Naive thymus-derived CD8-positive, alpha-beta T cell (primary cell): ENCODE results near the gene DGKB. TPM values are rescaled to one million over a fixed set of nuclear protein-coding genes. Genes with fewer than 3 reads are reported as not detected.

Source experiments
- ATAC-seq, 2 donors: fragments of 150-1000 bp; cut with Tn5 transposase in 1 of 2; sonication (Bioruptor Pico), chemical (Tn5 transposase) in 1 of 2; 1 replicate in 1 of 2; 2 replicates in 1 of 2; pipeline ENCODE4 v1.10.0; 2021; ENCODE audit warnings: mild to moderate bottlenecking in 2 of 2, moderate library complexity in 2 of 2
- POLR2A ChIA-PET: fragments of 350-600 bp; sonication (Branson Sonifier 250); formaldehyde crosslinking; loops from one replicate; lab custom pipeline; 2021; ENCODE audit warnings: antibody characterized with exemption; lab: Charles Lee
- DNase-seq, 10 donors: peaks; one replicate each; pipeline versions ENCODE4 v3.0.0 to v3.0.0-alpha.2; 2020 to 2022
- H3K27ac Mint-ChIP-seq, 10 donors: one replicate each; pipeline ENCODE4 v1.8.0; 2020 to 2022; ENCODE audit warnings: mild to moderate bottlenecking in 10 of 10, mixed read lengths in 10 of 10, moderate library complexity in 4 of 10, inconsistent platforms in 1 of 10
- H3K27me3 Mint-ChIP-seq, 5 donors: one replicate each; pipeline ENCODE4 v1.8.0; 2021 to 2022; ENCODE audit warnings: mixed read lengths in 5 of 5
- H3K36me3 Mint-ChIP-seq, 3 donors: one replicate each; pipeline ENCODE4 v1.8.0; 2020 to 2022; ENCODE audit warnings: mixed read lengths in 3 of 3, mild to moderate bottlenecking in 2 of 3, inconsistent platforms in 1 of 3
- H3K4me1 Mint-ChIP-seq, 4 donors: one replicate each; pipeline ENCODE4 v1.8.0; 2021 to 2022; ENCODE audit warnings: mixed read lengths in 4 of 4
- H3K4me3 Mint-ChIP-seq, 10 donors: one replicate each; pipeline ENCODE4 v1.8.0; 2020 to 2022; ENCODE audit warnings: mild to moderate bottlenecking in 10 of 10, mixed read lengths in 10 of 10, moderate library complexity in 6 of 10, inconsistent platforms in 1 of 10
- H3K9me3 Mint-ChIP-seq, 9 donors: one replicate each; pipeline ENCODE4 v1.8.0; 2020 to 2022; ENCODE audit warnings: mixed read lengths in 9 of 9, mild to moderate bottlenecking in 3 of 9, inconsistent platforms in 1 of 9, moderate library complexity in 1 of 9
- polyA plus RNA-seq, 3 donors: library from polyadenylated mRNA; unstranded; fragments of 300-500 nt; fragmentation: Illumina TruSeq; gene quantifications; one replicate each; pipeline ENCODE4 v1.2.3, GENCODE V29; 2021
- total RNA-seq, 8 experiments: library from RNA in 2 of 8; stranded (reverse) in 2 of 8; gene quantifications; one replicate each; pipeline ENCODE4 v1.2.3 and lab custom pipeline; 2021 to 2026

DGKB gene
- total and polyA plus RNA-seq, 5 experiments from 2014 or later = not detected

- POLR2A ChIA-PET = no interaction called here
- H3K4me3 Mint-ChIP-seq = no peak overlapping the region
Measured at GRCh38 chr7:14762561-14762960, 140.0 kb downstream of the DGKB start.

GRCh38 chr7:14761510-14762296 is 140.8 kb downstream of the DGKB start:
- Mint-ChIP-seq H3K4me1 (no peaks in the 10 kb centered on the region), H3K9me3 (peaks cover 0 to 10% (median 0%) of the 10 kb centered on the region in 9 donors), H3K36me3 (no peaks in the 10 kb centered on the region), H3K4me3 (no peak overlapping the region), H3K27ac (no peak overlapping the region), H3K27me3 (no peaks in the 10 kb centered on the region)
- no peak for ATAC-seq
- DNase-seq = no peak
- POLR2A ChIA-PET = no interaction called here

More at GRCh38 chr7:14762561-14762960, 140.0 kb downstream of the DGKB start:
- DNase-seq (no peak), ATAC-seq (no peak)
- peaks cover 0 to 10% (median 0%) of the 10 kb centered on the region in 9 donors for H3K9me3 Mint-ChIP-seq
- H3K27ac Mint-ChIP-seq = no peak overlapping the region
- H3K36me3 Mint-ChIP-seq = no peaks in the 10 kb centered on the region
- no peaks in the 10 kb centered on the region for H3K27me3 Mint-ChIP-seq
- no peaks in the 10 kb centered on the region for H3K4me1 Mint-ChIP-seq

GRCh38 chr7:14760730-14761478 is 141.6 kb downstream of the DGKB start:
- no peaks in the 10 kb centered on the region for H3K4me1 Mint-ChIP-seq
- POLR2A ChIA-PET = no interaction called here
- peaks cover 0 to 5% (median 0%) of the 10 kb centered on the region in 9 donors for H3K9me3 Mint-ChIP-seq
- no peak for DNase-seq
- H3K27me3 Mint-ChIP-seq = no peaks in the 10 kb centered on the region
- no peaks in the 10 kb centered on the region for H3K36me3 Mint-ChIP-seq
- ATAC-seq = no peak
- H3K27ac Mint-ChIP-seq = no peak overlapping the region
- H3K4me3 Mint-ChIP-seq = no peak overlapping the region

GRCh38 chr7:14759785-14760184 is 142.8 kb downstream of the DGKB start:
- H3K36me3 Mint-ChIP-seq = no peaks in the 10 kb centered on the region
- DNase-seq (no peak), ATAC-seq (no peak)
- H3K4me3 Mint-ChIP-seq = no peak overlapping the region
- no peaks in the 10 kb centered on the region for H3K4me1 Mint-ChIP-seq
- POLR2A ChIA-PET = no interaction called here
- H3K9me3 Mint-ChIP-seq = peaks cover 0 to 5% (median 0%) of the 10 kb centered on the region in 9 donors
- no peak overlapping the region for H3K27ac Mint-ChIP-seq
- no peaks in the 10 kb centered on the region for H3K27me3 Mint-ChIP-seq

GRCh38 chr7:14754631-14755030 is 147.9 kb downstream of the DGKB start:
- no peak for ATAC-seq
- no peak for DNase-seq
- no peaks in the 10 kb centered on the region for H3K4me1 Mint-ChIP-seq
- H3K36me3 Mint-ChIP-seq = no peaks in the 10 kb centered on the region
- POLR2A ChIA-PET = no interaction called here
- no peaks in the 10 kb centered on the region for H3K27me3 Mint-ChIP-seq
- no peak overlapping the region for H3K27ac Mint-ChIP-seq
- H3K4me3 Mint-ChIP-seq = no peak overlapping the region
- H3K9me3 Mint-ChIP-seq = peaks cover 0 to 5% (median 0%) of the 10 kb centered on the region in 9 donors

- Mint-ChIP-seq H3K9me3 (peaks cover 0 to 5% (median 0%) of the 10 kb centered on the region in 9 donors), H3K27ac (no peak overlapping the region), H3K36me3 (no peaks in the 10 kb centered on the region), H3K4me1 (no peaks in the 10 kb centered on the region), H3K27me3 (no peaks in the 10 kb centered on the region), H3K4me3 (no peak overlapping the region)
- no peak for ATAC-seq
- DNase-seq = no peak
- POLR2A ChIA-PET = no interaction called here
Measured at GRCh38 chr7:14752301-14752700, 150.2 kb downstream of the DGKB start.

GRCh38 chr7:14751461-14751860 is 151.1 kb downstream of the DGKB start:
- H3K36me3 Mint-ChIP-seq = no peaks in the 10 kb centered on the region

GRCh38 chr7:14748461-14748860 is 154.1 kb downstream of the DGKB start:
- DNase-seq (no peak), ATAC-seq (no peak)
- H3K27me3 Mint-ChIP-seq = no peaks in the 10 kb centered on the region
- H3K4me1 Mint-ChIP-seq = no peaks in the 10 kb centered on the region
- H3K27ac Mint-ChIP-seq = no peak overlapping the region
- POLR2A ChIA-PET = no interaction called here
- H3K36me3 Mint-ChIP-seq = peaks cover 0 to 8% (median 0%) of the 10 kb centered on the region in 3 donors
- no peak overlapping the region for H3K4me3 Mint-ChIP-seq
- H3K9me3 Mint-ChIP-seq = peaks cover 0 to 17% (median 5%) of the 10 kb centered on the region in 9 donors

More at GRCh38 chr7:14751461-14751860, 151.1 kb downstream of the DGKB start:
- Mint-ChIP-seq H3K27ac (no peak overlapping the region), H3K9me3 (peaks cover 0 to 5% (median 0%) of the 10 kb centered on the region in 9 donors), H3K27me3 (no peaks in the 10 kb centered on the region), H3K4me3 (no peak overlapping the region), H3K4me1 (no peaks in the 10 kb centered on the region)
- ATAC-seq (no peak), DNase-seq (no peak)
- POLR2A ChIA-PET = no interaction called here

- no peaks in the 10 kb centered on the region for H3K4me1 Mint-ChIP-seq
- H3K27me3 Mint-ChIP-seq = no peaks in the 10 kb centered on the region
- ATAC-seq (no peak), DNase-seq (no peak)
- H3K36me3 Mint-ChIP-seq = peaks cover 0 to 10% (median 0%) of the 10 kb centered on the region in 3 donors
- H3K4me3 Mint-ChIP-seq = no peak overlapping the region
- peaks cover 0 to 23% (median 8%) of the 10 kb centered on the region in 9 donors for H3K9me3 Mint-ChIP-seq
- no peak overlapping the region for H3K27ac Mint-ChIP-seq
- POLR2A ChIA-PET = no interaction called here
Measured at GRCh38 chr7:14747701-14748100, 154.8 kb downstream of the DGKB start.

- Mint-ChIP-seq H3K36me3 (peaks cover 0 to 10% (median 0%) of the 10 kb centered on the region in 3 donors), H3K27me3 (no peaks in the 10 kb centered on the region), H3K4me1 (no peaks in the 10 kb centered on the region), H3K4me3 (no peak overlapping the region), H3K9me3 (peaks cover 0 to 38% (median 14%) of the 10 kb centered on the region in 9 donors), H3K27ac (no peak overlapping the region)
- no peak for ATAC-seq
- POLR2A ChIA-PET = no interaction called here
- DNase-seq = no peak
Measured at GRCh38 chr7:14745076-14745475, 157.5 kb downstream of the DGKB start.

- DNase-seq (no peak), ATAC-seq (no peak)
- Mint-ChIP-seq H3K36me3 (peaks cover 0 to 10% (median 0%) of the 10 kb centered on the region in 3 donors), H3K4me1 (peaks cover 0 to 2% (median 1%) of the 10 kb centered on the region in 4 donors), H3K27me3 (no peaks in the 10 kb centered on the region), H3K4me3 (no peak overlapping the region), H3K27ac (no peak overlapping the region), H3K9me3 (peaks cover 0 to 51% (median 21%) of the 10 kb centered on the region in 9 donors)
- POLR2A ChIA-PET = no interaction called here
Measured at GRCh38 chr7:14740606-14741005, 161.9 kb downstream of the DGKB start.

- peaks cover 0 to 10% (median 0%) of the 10 kb centered on the region in 3 donors for H3K36me3 Mint-ChIP-seq
Measured at GRCh38 chr7:14739841-14740185, 162.7 kb downstream of the DGKB start.

More at GRCh38 chr7:14739841-14740185, 162.7 kb downstream of the DGKB start:
- peaks cover 0 to 46% (median 20%) of the 10 kb centered on the region in 9 donors for H3K9me3 Mint-ChIP-seq
- no peak overlapping the region for H3K27ac Mint-ChIP-seq
- H3K4me3 Mint-ChIP-seq = no peak overlapping the region
- H3K4me1 Mint-ChIP-seq = peaks cover 0 to 2% (median 1%) of the 10 kb centered on the region in 4 donors
- ATAC-seq (no peak), DNase-seq (no peak)
- no peaks in the 10 kb centered on the region for H3K27me3 Mint-ChIP-seq
- POLR2A ChIA-PET = no interaction called here
